Measurements from ENCODE around the gene TXNRD2.

Gene TXNRD2

GRCh38 chr22:19964701-19965386, 23.2 kb upstream of the TXNRD2 start:
- DNase-seq = no peak
- H3K36me3 Mint-ChIP-seq (ENCODE audit: low read depth) = peaks cover 10% of the 10 kb centered on the region
- no peaks in the 10 kb centered on the region for H3K9me3 Mint-ChIP-seq
- ATAC-seq = no peak
- H3K4me1 Mint-ChIP-seq = peaks cover 14% of the 10 kb centered on the region
- no peaks in the 10 kb centered on the region for H3K27me3 Mint-ChIP-seq
- no peak overlapping the region for H3K4me3 Mint-ChIP-seq
- H3K27ac Mint-ChIP-seq = no peak overlapping the region

GRCh38 chr22:19963863-19964642, 22.4 kb upstream of the TXNRD2 start:
- H3K27me3 Mint-ChIP-seq = no peaks in the 10 kb centered on the region
- peaks cover 10% of the 10 kb centered on the region for H3K36me3 Mint-ChIP-seq (ENCODE audit: low read depth)
- peaks cover 14% of the 10 kb centered on the region for H3K4me1 Mint-ChIP-seq
- no peak for DNase-seq
- no peak for ATAC-seq
- H3K9me3 Mint-ChIP-seq = no peaks in the 10 kb centered on the region
- no peak overlapping the region for H3K27ac Mint-ChIP-seq
- H3K4me3 Mint-ChIP-seq = no peak overlapping the region

DNA sequence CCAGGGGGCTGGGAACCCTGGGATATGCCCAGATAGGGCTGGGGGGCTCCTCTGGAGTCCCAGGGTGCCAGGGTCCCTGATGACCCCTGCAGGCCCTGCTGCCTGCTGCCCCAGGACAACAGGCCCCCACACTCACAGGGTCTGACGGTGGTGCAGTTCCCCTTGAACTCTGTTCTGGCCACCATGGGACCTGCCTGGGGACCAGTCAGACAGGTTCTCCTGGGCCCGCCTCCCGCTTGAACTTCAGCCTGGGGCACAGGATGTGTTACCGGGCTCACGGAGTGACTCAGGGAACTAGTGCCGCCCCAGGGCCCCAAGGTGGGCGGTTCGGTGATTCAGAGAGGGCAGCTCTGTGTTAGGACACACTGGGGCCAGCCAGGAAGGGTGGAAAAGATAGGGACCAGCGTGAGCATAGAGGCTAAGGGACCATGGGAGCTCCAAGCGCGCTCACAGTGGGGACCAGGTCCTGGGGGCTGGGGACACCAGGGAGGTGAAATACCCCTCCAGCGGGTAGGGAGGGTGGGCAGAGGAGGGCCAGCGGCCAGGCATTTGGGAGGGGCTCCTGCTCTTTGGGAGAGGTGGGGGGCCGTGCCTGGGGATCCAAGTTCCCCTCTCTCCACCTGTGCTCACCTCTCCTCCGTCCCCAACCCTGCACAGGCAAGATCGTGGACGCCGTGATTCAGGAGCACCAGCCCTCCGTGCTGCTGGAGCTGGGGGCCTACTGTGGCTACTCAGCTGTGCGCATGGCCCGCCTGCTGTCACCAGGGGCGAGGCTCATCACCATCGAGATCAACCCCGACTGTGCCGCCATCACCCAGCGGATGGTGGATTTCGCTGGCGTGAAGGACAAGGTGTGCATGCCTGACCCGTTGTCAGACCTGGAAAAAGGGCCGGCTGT, 21.5 kb upstream of the TXNRD2 start:
- no peak overlapping the region for H3K27ac Mint-ChIP-seq
- DNase-seq (no peak), ATAC-seq (peak; percentile 58)
- no peaks in the 10 kb centered on the region for H3K27me3 Mint-ChIP-seq
- H3K4me1 Mint-ChIP-seq = peaks cover 14% of the 10 kb centered on the region
- H3K4me3 Mint-ChIP-seq = no peak overlapping the region
- peaks cover 10% of the 10 kb centered on the region for H3K36me3 Mint-ChIP-seq (ENCODE audit: low read depth)
- no peaks in the 10 kb centered on the region for H3K9me3 Mint-ChIP-seq

DNA sequence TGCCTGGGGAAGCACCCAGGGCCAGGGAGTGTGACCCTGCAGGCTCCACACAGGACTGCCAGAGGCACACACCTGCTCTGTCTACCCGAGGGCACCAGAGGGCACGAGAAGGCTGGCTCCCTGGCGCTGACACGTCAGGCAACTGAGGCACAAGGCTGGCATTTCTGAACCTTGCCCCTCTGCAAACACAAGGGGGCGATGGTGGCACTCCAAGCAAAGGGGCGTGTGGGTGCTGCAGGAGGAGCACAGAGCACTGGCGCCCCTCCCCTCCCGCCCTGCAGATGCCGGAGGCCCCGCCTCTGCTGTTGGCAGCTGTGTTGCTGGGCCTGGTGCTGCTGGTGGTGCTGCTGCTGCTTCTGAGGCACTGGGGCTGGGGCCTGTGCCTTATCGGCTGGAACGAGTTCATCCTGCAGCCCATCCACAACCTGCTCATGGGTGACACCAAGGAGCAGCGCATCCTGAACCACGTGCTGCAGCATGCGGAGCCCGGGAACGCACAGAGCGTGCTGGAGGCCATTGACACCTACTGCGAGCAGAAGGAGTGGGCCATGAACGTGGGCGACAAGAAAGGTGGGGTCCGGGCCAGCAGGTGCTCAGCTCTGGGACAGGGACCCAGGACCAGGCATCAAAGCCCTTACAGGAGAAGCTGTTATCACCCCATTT, 20.8 kb upstream of the TXNRD2 start:
- Mint-ChIP-seq H3K36me3 (ENCODE audit: low read depth) (peaks cover 9% of the 10 kb centered on the region), H3K4me1 (peaks cover 14% of the 10 kb centered on the region), H3K9me3 (no peaks in the 10 kb centered on the region), H3K27me3 (no peaks in the 10 kb centered on the region), H3K27ac (no peak overlapping the region), H3K4me3 (no peak overlapping the region)
- DNase-seq = peak; percentile 72
- ATAC-seq = peak; percentile 58

DNA sequence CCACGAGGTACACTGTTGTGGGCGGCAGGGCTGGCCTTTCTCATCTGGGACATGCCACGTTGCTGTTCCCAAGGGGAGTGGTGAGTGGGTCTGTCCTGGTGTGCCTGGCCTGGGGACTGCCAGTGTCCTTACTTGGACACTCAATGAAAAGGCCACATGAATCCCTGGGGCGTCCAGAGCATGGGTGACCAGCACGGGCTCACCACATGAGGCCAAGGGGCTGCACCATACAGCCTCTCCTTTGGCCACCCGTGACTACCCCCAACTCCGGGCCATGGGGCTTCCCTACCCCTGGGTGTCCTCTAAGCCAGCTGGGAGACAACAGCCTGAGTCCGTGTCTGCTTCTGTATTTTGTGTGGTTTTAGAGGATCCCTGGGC, 20.2 kb upstream of the TXNRD2 start:
- Mint-ChIP-seq H3K36me3 (ENCODE audit: low read depth) (peaks cover 5% of the 10 kb centered on the region), H3K9me3 (no peaks in the 10 kb centered on the region), H3K4me1 (peaks cover 14% of the 10 kb centered on the region), H3K4me3 (no peak overlapping the region), H3K27ac (no peak overlapping the region), H3K27me3 (no peaks in the 10 kb centered on the region)
- DNase-seq = no peak
- ATAC-seq = no peak

DNA sequence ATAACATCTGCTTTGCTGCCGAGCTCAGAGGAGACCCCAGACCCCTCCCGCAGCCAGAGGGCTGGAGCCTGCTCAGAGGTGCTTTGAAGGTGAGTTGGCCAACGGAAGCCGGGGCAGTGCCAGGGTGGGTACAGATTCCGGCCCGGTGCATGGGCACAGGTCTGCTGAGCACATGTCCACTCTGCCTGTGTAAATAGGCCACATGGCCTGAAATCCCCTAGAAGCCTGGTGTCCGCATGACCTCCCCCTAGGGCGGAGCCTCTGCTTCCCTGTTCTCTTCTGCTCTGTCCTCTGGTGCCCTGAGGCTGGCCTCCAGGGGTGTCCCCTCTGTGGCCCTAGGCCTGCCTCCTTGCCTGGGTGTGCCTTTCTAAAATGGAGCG, 19.6 kb upstream of the TXNRD2 start:
- Mint-ChIP-seq H3K4me3 (no peak overlapping the region), H3K9me3 (no peaks in the 10 kb centered on the region), H3K4me1 (peaks cover 14% of the 10 kb centered on the region), H3K36me3 (ENCODE audit: low read depth) (peaks cover 5% of the 10 kb centered on the region), H3K27ac (no peak overlapping the region), H3K27me3 (no peaks in the 10 kb centered on the region)
- DNase-seq (no peak), ATAC-seq (no peak)

- no peaks in the 10 kb centered on the region for H3K27me3 Mint-ChIP-seq
- H3K4me1 Mint-ChIP-seq = peaks cover 16% of the 10 kb centered on the region
- no peak for ATAC-seq
- DNase-seq = no peak
- H3K4me3 Mint-ChIP-seq = no peak overlapping the region
- peaks cover 5% of the 10 kb centered on the region for H3K36me3 Mint-ChIP-seq (ENCODE audit: low read depth)
- no peaks in the 10 kb centered on the region for H3K9me3 Mint-ChIP-seq
- H3K27ac Mint-ChIP-seq = no peak overlapping the region
Measured at GRCh38 chr22:19960491-19961200, 19.0 kb upstream of the TXNRD2 start.

DNA sequence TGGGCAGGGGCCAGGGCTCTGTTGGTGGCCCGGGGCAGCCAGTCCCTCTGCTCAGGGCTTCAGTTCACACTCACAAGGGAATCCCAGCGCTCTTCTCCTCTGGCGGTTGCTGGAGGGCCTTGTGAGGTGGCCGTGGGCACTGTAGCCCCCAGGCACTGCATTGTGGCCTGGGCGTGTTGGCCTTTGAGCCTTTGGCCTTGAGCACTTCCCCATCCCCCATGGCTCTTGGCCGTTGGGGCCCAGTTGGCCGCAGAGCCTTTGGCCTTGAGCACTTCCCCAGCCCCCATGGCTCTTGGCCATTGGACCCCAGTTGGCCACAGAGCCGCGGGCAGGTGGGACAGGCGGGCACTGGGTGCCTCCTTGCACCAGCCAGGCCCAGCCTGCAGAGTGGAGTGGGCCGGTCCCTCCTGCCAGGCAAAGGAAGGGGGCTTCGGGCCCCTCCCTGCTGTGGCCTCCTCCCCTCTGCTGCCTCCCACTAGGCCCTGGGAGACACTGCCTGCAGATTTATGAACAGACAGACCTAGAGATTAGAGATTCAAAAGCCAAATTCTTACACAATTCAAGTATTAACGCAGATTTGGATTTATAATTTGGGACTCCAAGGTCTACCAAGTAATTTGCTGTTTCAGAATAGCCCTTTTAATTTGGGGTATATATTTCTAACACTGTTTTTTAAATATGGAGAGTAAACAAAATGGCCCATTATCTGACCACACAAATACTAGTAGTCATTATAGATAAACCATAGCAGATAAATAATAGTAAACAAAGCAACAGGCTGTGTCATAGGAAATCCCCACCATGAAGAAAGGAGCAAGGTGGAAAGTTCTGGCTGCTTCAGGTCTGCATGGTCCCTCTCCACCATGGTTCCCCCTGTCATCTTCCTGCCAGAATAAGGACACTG, 18.2 kb upstream of the TXNRD2 start:
- no peaks in the 10 kb centered on the region for H3K9me3 Mint-ChIP-seq
- ATAC-seq = no peak
- H3K36me3 Mint-ChIP-seq (ENCODE audit: low read depth) = peaks cover 3% of the 10 kb centered on the region

DNA sequence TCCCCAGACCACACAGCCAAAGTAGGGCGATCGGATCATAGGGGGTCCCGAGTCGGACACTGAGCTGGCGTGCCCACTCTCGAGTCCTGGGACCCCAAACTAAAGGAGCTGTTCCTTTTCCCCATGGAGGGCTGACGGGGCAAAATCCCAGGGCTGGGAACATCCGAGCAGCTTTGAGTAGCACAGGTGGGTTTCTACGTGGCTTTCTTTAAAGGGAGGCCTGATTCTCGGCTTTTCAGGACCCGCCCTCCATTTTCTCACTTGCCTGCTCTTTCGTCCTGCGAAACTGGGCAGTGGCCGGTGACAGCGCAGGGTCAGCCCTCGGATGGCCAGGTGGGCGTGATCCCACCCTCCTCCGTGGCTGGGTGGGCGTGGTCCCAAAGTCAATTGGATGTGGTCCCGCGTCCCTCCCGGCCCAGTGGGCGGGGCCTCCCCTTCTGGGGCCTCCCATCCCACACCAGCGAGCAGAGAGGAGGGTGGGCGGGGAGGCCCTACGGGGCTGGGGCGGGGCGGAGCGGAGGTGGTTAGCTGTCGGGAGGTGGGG, 17.5 kb upstream of the TXNRD2 start:
- ATAC-seq = no peak
- Mint-ChIP-seq H3K36me3 (ENCODE audit: low read depth) (no peaks in the 10 kb centered on the region), H3K27me3 (no peaks in the 10 kb centered on the region), H3K27ac (no peak overlapping the region), H3K9me3 (no peaks in the 10 kb centered on the region), H3K4me3 (no peak overlapping the region), H3K4me1 (peaks cover 18% of the 10 kb centered on the region)
- no peak for DNase-seq

More for the DNA sequence above, 18.2 kb upstream of the TXNRD2 start:
- Mint-ChIP-seq H3K27ac (no peak overlapping the region), H3K4me1 (peaks cover 18% of the 10 kb centered on the region), H3K27me3 (no peaks in the 10 kb centered on the region), H3K4me3 (no peak overlapping the region)
- no peak for DNase-seq

GRCh38 chr22:19958083-19959042, 16.7 kb upstream of the TXNRD2 start:
- no peak for ATAC-seq
- Mint-ChIP-seq H3K36me3 (ENCODE audit: low read depth) (no peaks in the 10 kb centered on the region), H3K27me3 (no peaks in the 10 kb centered on the region), H3K4me3 (no peak overlapping the region), H3K27ac (no peak overlapping the region), H3K4me1 (peaks cover 18% of the 10 kb centered on the region), H3K9me3 (no peaks in the 10 kb centered on the region)
- DNase-seq = no peak

DNA sequence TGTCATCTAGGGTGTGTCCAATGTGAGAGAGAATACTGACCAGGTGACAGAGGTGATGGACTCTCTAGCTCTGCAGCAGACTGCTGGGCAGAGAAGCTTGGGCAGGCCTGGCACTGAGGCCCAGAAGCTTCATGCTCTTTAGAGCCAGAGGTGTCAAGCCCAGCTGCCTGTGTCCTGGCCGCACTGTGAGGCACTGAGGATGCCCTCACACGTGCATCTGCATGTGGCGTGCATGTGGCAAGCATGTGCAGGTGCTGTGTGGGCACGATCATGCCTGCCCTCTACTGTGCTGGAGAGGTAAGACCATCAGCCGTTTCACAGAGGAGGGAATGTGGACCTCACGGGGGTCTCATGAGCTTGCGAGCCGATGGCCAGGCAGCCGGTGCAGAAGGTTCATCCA, 15.8 kb upstream of the TXNRD2 start:
- Mint-ChIP-seq H3K4me1 (peaks cover 14% of the 10 kb centered on the region), H3K36me3 (ENCODE audit: low read depth) (no peaks in the 10 kb centered on the region), H3K27me3 (no peaks in the 10 kb centered on the region), H3K9me3 (no peaks in the 10 kb centered on the region), H3K4me3 (no peak overlapping the region), H3K27ac (no peak overlapping the region)
- DNase-seq = no peak
- no peak for ATAC-seq

Measured in activated naive CD8-positive, alpha-beta T cell treated with anti-CD3 and anti-CD28 coated beads, Interleukin-2, amount 50 U/mL, for 24 hours (primary cell).